GM06990 (cell line): Measurements from ENCODE around the gene TOM1L2.

Source experiments
- DNase-seq: peaks from one replicate; pipeline ENCODE4 v3.0.0-alpha.2; 2011; ENCODE audit not compliant: insufficient read length; ENCODE audit errors: extremely low read depth
- H3K27me3 ChIP-seq: replicated peaks from 2 replicates; pipeline ENCODE4 v1.6.0; 2011; ENCODE audit warnings: low read length; ENCODE audit not compliant: control insufficient read depth, insufficient read depth
- H3K36me3 ChIP-seq: 2 replicates; pipeline ENCODE4 v1.5.1; 2011; ENCODE audit warnings: low read length; ENCODE audit not compliant: control insufficient read depth, insufficient read depth
- H3K4me3 ChIP-seq: replicated peaks from 2 replicates; pipeline ENCODE4 v1.5.1; 2011; ENCODE audit warnings: low read depth, mild to moderate bottlenecking, control low read depth, low read length
- TF ChIP-seq, protein P1 (sequence below): IDR thresholded peaks from 2 replicates; pipeline ENCODE4 v1.5.1; 2011; ENCODE audit warnings: low read length, control low read depth, mild to moderate bottlenecking, inconsistent platforms; ENCODE audit not compliant: insufficient read depth, poor library complexity, severe bottlenecking

Gene TOM1L2

DNA sequence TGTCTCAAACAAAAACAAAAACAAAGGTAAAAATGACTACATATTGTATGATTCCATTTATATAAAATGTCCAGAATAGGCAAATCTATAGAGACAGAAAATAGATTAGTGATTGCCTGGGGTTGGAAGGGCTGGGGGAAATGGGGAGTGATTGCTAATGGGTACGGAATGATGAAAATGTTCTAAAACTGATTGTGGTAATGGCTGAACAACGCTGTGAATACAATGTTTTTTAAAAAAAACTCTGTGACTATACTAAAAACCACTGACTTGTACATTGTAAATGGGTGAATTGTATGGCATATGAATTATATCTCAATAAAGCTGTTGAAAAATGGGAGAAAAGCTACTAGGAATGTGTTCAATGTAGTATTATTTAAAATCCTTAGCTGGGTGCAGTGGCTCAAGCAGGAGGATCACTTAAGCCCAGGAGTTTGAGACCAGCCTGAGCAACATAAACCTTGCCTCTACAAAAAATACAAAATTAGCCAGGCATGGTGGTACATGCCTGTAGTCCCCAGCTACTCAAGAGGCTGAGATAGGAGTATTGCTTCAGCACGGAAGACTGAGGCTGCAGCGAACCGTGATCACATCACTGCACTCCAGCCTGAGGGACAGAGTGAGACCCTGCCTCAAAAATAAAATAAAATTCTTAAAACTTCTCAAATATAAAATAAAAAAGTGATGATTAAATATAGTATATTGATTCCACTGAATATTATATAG is 47.9 kb downstream of the TOM1L2 start:
- Histone ChIP-seq H3K36me3 (no peaks in the 10 kb centered on the region), H3K27me3 (no peaks in the 10 kb centered on the region), H3K4me3 (no peak overlapping the region)
- no peak for DNase-seq
- TF ChIP-seq, protein P1, sequence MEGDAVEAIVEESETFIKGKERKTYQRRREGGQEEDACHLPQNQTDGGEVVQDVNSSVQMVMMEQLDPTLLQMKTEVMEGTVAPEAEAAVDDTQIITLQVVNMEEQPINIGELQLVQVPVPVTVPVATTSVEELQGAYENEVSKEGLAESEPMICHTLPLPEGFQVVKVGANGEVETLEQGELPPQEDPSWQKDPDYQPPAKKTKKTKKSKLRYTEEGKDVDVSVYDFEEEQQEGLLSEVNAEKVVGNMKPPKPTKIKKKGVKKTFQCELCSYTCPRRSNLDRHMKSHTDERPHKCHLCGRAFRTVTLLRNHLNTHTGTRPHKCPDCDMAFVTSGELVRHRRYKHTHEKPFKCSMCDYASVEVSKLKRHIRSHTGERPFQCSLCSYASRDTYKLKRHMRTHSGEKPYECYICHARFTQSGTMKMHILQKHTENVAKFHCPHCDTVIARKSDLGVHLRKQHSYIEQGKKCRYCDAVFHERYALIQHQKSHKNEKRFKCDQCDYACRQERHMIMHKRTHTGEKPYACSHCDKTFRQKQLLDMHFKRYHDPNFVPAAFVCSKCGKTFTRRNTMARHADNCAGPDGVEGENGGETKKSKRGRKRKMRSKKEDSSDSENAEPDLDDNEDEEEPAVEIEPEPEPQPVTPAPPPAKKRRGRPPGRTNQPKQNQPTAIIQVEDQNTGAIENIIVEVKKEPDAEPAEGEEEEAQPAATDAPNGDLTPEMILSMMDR: no peak

DNA sequence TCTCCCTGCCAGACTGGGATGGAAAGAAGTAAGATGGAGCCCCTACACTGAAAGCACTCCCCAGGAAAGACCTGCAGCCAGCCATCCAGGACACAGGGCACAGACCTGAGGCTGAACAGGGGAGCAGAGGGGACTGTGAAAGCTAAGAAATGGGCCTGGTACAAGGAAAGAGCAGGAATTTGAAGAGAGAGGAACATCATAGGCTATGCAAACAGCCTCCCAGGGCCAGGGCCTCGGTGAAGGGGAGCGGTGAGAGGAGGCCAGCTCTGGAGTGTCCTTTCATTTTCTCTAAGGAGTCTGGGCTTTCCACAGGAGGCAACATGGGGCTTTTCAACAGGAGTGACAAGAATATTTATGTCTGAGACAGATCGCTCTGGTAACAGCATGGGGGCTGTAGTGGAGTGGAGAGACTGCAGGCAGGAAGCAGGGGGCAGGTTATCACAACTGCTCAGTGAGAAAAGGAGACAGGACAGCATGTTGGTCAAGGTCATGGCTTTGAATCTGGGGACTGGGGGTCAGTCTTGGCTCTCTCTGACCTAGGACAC is 50.1 kb downstream of the TOM1L2 start:
- no peaks in the 10 kb centered on the region for H3K36me3 ChIP-seq
- no peak overlapping the region for H3K4me3 ChIP-seq
- DNase-seq: no peak
- no peaks in the 10 kb centered on the region for H3K27me3 ChIP-seq
- TF ChIP-seq, protein P1: no peak

DNA sequence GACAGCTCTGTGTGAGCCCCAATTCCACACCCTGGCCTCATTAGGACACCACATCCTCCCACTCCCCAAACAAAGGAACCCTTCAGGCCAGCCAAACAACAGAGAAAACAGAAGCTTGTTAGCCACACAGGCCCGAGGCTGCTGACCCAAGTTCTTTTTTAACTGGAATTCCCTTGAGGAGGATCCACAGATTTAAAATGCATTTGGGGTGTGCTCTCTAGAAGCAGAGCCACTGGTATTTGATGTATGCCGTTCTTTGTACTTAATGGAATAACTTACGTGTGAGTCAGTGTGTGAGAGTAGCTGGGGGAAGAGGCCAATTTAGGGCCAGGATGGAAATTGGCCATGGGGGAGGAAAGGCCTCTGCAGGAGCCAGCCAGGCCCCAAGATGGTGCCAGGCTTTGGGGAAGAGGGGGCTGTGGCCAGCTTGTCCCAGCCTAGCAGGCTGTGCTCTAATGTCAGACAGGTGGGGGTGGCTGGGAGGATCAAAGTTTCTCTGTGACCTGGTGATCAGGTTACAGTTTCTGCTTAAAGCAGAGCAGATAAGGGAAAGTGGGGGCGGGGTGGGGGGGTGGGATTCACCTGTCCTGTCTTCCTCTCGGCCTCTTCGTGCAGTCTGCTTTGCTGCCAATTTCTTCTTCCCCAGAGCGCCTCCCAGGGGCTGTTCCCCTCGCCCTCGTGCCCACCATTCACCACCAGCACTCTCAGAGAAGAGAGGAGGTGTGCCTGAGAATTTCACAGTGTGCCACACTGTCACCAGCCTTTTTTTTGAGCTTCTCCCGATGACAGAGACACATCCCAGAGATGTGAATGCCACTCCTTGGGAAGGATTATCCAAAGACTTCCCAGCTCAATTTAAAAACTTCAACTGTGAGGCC is 50.8 kb downstream of the TOM1L2 start:
- no peaks in the 10 kb centered on the region for H3K36me3 ChIP-seq
- no peak for DNase-seq
- TF ChIP-seq, protein P1: no peak
- H3K27me3 ChIP-seq: no peaks in the 10 kb centered on the region
- no peak overlapping the region for H3K4me3 ChIP-seq

DNA sequence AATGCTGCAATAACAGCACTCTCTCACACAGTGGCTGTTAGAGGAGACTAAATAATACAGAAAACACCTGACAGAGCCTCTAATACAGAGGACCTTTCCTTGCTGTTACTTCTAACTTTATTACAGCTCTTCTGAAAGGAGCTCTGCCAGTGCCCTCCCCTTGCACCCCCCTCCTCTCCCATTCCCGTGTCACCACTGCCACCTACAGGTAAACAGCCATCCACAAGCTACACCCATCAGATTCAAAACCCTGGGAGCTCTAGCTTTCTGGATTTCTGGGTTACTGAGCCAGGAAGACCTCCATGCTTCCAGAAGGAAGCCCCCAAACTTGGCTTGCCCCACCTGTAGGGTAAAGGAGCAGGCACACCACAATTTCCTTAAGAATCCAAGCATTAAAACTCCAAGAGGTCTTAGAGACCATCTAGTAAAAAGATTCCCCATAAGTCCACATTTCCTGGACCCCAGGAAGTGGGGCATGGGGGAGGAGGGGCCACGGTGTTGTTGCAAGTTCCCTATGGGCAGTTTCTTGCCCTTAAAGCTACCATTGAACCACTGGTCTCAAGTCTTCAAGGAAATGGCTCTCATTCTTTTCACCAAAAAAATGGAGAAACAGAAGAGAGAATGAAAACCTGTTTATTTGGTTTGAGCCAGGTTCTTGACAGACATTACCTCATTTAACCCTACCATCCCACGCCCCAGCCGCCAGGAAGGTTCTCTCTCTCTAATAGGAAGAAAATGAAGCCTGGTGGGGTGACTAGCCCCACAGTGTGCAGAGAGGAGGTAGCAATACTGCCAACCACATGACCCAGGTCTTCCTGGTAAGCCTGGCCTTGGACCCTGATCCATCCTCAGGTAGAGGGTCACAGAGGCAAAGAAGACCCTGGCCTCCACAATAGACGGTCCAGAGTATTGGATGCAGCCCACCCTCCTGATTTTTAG is 52.8 kb downstream of the TOM1L2 start:
- Histone ChIP-seq H3K27me3 (no peaks in the 10 kb centered on the region), H3K36me3 (no peaks in the 10 kb centered on the region), H3K4me3 (no peak overlapping the region)
- peak; percentile 29 for DNase-seq
- TF ChIP-seq, protein P1: peak; percentile 89

DNA sequence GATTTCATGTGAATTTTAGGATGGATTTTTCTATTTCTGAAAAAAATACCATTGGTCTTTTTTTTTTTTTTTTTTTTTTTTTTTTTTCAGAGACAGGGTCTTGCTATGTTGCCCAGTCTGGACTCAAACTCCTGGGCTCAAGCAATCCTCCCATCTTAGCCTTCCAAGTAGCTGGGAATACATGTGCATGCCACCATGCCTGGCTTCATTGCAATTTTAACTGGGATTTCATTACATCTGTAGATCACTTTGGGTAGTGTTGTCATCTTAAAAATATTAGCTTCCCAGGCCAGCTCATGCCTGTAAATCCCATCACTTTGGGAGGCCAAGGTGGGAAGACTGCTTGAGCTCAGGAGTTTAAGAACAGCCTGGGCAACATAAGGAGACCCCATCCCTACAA is 54.8 kb downstream of the TOM1L2 start:
- no peaks in the 10 kb centered on the region for H3K36me3 ChIP-seq
- TF ChIP-seq, protein P1: no peak
- no peak for DNase-seq
- no peak overlapping the region for H3K4me3 ChIP-seq
- H3K27me3 ChIP-seq: no peaks in the 10 kb centered on the region
